ENCODE data around the gene GRAMD2A. TPM values are rescaled to one million over a fixed set of nuclear protein-coding genes. Genes with fewer than 3 reads are reported as not detected.

Gene GRAMD2A
- total and polyA plus RNA-seq, 2 experiments from 2014 or later: 0.70 to 2.8 TPM

GRCh38 chr15:72110355-72110754 lies 87.2 kb downstream of the GRAMD2A start (continued):
- TF ChIP-seq, protein P1, sequence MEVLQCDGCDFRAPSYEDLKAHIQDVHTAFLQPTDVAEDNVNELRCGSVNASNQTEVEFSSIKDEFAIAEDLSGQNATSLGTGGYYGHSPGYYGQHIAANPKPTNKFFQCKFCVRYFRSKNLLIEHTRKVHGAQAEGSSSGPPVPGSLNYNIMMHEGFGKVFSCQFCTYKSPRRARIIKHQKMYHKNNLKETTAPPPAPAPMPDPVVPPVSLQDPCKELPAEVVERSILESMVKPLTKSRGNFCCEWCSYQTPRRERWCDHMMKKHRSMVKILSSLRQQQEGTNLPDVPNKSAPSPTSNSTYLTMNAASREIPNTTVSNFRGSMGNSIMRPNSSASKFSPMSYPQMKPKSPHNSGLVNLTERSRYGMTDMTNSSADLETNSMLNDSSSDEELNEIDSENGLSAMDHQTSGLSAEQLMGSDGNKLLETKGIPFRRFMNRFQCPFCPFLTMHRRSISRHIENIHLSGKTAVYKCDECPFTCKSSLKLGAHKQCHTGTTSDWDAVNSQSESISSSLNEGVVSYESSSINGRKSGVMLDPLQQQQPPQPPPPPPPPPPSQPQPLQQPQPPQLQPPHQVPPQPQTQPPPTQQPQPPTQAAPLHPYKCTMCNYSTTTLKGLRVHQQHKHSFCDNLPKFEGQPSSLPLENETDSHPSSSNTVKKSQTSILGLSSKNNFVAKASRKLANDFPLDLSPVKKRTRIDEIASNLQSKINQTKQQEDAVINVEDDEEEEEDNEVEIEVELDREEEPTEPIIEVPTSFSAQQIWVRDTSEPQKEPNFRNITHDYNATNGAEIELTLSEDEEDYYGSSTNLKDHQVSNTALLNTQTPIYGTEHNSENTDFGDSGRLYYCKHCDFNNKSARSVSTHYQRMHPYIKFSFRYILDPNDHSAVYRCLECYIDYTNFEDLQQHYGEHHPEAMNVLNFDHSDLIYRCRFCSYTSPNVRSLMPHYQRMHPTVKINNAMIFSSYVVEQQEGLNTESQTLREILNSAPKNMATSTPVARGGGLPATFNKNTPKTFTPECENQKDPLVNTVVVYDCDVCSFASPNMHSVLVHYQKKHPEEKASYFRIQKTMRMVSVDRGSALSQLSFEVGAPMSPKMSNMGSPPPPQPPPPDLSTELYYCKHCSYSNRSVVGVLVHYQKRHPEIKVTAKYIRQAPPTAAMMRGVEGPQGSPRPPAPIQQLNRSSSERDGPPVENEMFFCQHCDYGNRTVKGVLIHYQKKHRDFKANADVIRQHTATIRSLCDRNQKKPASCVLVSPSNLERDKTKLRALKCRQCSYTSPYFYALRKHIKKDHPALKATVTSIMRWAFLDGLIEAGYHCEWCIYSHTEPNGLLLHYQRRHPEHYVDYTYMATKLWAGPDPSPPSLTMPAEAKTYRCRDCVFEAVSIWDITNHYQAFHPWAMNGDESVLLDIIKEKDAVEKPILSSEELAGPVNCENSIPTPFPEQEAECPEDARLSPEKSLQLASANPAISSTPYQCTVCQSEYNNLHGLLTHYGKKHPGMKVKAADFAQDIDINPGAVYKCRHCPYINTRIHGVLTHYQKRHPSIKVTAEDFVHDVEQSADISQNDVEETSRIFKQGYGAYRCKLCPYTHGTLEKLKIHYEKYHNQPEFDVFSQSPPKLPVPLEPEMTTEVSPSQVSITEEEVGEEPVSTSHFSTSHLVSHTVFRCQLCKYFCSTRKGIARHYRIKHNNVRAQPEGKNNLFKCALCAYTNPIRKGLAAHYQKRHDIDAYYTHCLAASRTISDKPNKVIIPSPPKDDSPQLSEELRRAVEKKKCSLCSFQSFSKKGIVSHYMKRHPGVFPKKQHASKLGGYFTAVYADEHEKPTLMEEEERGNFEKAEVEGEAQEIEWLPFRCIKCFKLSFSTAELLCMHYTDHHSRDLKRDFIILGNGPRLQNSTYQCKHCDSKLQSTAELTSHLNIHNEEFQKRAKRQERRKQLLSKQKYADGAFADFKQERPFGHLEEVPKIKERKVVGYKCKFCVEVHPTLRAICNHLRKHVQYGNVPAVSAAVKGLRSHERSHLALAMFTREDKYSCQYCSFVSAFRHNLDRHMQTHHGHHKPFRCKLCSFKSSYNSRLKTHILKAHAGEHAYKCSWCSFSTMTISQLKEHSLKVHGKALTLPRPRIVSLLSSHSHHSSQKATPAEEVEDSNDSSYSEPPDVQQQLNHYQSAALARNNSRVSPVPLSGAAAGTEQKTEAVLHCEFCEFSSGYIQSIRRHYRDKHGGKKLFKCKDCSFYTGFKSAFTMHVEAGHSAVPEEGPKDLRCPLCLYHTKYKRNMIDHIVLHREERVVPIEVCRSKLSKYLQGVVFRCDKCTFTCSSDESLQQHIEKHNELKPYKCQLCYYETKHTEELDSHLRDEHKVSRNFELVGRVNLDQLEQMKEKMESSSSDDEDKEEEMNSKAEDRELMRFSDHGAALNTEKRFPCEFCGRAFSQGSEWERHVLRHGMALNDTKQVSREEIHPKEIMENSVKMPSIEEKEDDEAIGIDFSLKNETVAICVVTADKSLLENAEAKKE (CRISPR knock-in tag; IDR thresholded peaks at IDR 0.05): no peak
- TF ChIP-seq EZH2phosphoT487 (IDR thresholded peaks at IDR 0.05; ENCODE audit: unreplicated experiment) (no peak), POLR2AphosphoS5 (IDR thresholded peaks at IDR 0.05; ENCODE audit: low read depth) (no peak), STAT1 (IDR thresholded peaks at IDR 0.05; ENCODE audit: unreplicated experiment) (no peak), ZNF114 (CRISPR knock-in tag; IDR thresholded peaks at IDR 0.05) (no peak), CREB1 (CRISPR knock-in tag; IDR thresholded peaks at IDR 0.05; ENCODE audit: low read depth) (no peak), ETS1 (IDR thresholded peaks at IDR 0.05) (no peak), ZNF331 (CRISPR knock-in tag; IDR thresholded peaks at IDR 0.05; ENCODE audit: low read depth) (no peak)

Other genes with a start within 250 kb of the GRAMD2A start
- 30.2 and 32.8 TPM in 2 replicates for gene MYO9A, start 79.6 kb downstream of the GRAMD2A start, total RNA-seq (2014; rRNA removed; shearing (Covaris generic))
- gene MYO9A, start 79.6 kb downstream of the GRAMD2A start, polyA plus RNA-seq (2016; fragmentation: Nextera tagmentation; extraction: Ambion mirVana): 8.1 and 11.6 TPM in 2 replicates
- gene SENP8, start 79.4 kb downstream of the GRAMD2A start, total RNA-seq (2014; rRNA removed; shearing (Covaris generic)): 4.9 and 7.7 TPM in 2 replicates
- 2.8 and 3.1 TPM in 2 replicates for gene SENP8, start 79.4 kb downstream of the GRAMD2A start, polyA plus RNA-seq (2016; fragmentation: Nextera tagmentation; extraction: Ambion mirVana)
- 1,067 and 1,137 TPM in 2 replicates for gene PKM, start 33.4 kb upstream of the GRAMD2A start, total RNA-seq (2014; rRNA removed; shearing (Covaris generic))
- gene PKM, start 33.4 kb upstream of the GRAMD2A start, polyA plus RNA-seq (2016; fragmentation: Nextera tagmentation; extraction: Ambion mirVana): 432 and 445 TPM in 2 replicates
- gene PARP6, start 74.8 kb upstream of the GRAMD2A start, total RNA-seq (2014; rRNA removed; shearing (Covaris generic)): 17.8 and 28.1 TPM in 2 replicates
- gene PARP6, start 74.8 kb upstream of the GRAMD2A start, polyA plus RNA-seq (2016; fragmentation: Nextera tagmentation; extraction: Ambion mirVana): 18.3 and 27.6 TPM in 2 replicates
- 0.14 TPM in 1 of 2 replicates, not detected in the other for gene CELF6, start 122.4 kb upstream of the GRAMD2A start, total RNA-seq (2014; rRNA removed; shearing (Covaris generic))
- not detected in 2 replicates for gene CELF6, start 122.4 kb upstream of the GRAMD2A start, polyA plus RNA-seq (2016; fragmentation: Nextera tagmentation; extraction: Ambion mirVana)
- gene HEXA, start 178.2 kb upstream of the GRAMD2A start, total RNA-seq (2014; rRNA removed; shearing (Covaris generic)): 41.0 and 43.8 TPM in 2 replicates
- 37.0 and 43.0 TPM in 2 replicates for gene HEXA, start 178.2 kb upstream of the GRAMD2A start, polyA plus RNA-seq (2016; fragmentation: Nextera tagmentation; extraction: Ambion mirVana)
- not detected in 2 replicates for gene TMEM202, start 200.5 kb upstream of the GRAMD2A start, total RNA-seq (2014; rRNA removed; shearing (Covaris generic))
- gene TMEM202, start 200.5 kb upstream of the GRAMD2A start, polyA plus RNA-seq (2016; fragmentation: Nextera tagmentation; extraction: Ambion mirVana): not detected in 2 replicates

Data from GM23338 (cell line).